ENCODE results near the gene TOLLIP. TPM values are rescaled to one million over a fixed set of nuclear protein-coding genes. Genes with fewer than 3 reads are reported as not detected.

TOLLIP gene
- total RNA-seq, 2 donors from 2014 or later = 46.0 to 46.3 TPM

DNA sequence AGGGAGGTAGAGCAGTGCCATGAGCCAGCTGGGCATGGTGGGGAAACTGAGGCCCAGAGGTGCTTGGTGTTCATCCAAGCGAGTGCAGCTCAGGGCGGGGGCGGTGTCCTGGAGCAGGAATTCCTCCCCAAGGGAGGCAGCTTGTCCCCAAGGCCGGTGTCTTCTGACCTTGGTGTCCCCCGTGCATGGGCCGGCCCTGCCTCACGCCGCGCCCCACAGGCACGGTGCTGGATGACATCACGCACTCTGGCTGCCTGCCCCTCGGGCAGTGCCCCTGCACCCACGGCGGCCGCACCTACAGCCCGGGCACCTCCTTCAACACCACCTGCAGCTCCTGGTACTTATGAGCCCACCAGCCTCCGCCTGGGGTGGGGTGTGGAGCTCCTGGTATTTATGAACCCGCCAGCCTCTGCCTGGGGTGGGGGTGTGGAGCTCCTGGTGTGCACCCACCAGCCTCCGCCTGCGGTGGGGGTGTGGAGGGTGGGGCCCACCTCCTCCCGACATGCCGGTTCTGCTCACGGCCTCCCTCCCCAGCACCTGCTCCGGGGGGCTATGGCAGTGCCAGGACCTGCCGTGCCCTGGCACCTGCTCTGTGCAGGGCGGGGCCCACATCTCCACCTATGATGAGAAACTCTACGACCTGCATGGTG, 79.8 kb downstream of the TOLLIP start:
- H3K9me3 ChIP-seq = no peaks in the 10 kb centered on the region
- H3K27me3 ChIP-seq (replicated peaks; ENCODE audit: insufficient read depth) = no peaks in the 10 kb centered on the region
- TF ChIP-seq, protein P1, sequence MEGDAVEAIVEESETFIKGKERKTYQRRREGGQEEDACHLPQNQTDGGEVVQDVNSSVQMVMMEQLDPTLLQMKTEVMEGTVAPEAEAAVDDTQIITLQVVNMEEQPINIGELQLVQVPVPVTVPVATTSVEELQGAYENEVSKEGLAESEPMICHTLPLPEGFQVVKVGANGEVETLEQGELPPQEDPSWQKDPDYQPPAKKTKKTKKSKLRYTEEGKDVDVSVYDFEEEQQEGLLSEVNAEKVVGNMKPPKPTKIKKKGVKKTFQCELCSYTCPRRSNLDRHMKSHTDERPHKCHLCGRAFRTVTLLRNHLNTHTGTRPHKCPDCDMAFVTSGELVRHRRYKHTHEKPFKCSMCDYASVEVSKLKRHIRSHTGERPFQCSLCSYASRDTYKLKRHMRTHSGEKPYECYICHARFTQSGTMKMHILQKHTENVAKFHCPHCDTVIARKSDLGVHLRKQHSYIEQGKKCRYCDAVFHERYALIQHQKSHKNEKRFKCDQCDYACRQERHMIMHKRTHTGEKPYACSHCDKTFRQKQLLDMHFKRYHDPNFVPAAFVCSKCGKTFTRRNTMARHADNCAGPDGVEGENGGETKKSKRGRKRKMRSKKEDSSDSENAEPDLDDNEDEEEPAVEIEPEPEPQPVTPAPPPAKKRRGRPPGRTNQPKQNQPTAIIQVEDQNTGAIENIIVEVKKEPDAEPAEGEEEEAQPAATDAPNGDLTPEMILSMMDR (IDR thresholded peaks at IDR 0.05) = no peak
- no peak overlapping the region for H3K4me3 ChIP-seq
- no peak overlapping the region for H3K27ac ChIP-seq
- H3K36me3 ChIP-seq = no peaks in the 10 kb centered on the region
- ATAC-seq (ENCODE audit: insufficient number of reproducible peaks, low FRiP score, low read depth) (no peak), DNase-seq (ENCODE audit: low spot score) (no peak)
- H3K4me1 ChIP-seq (ENCODE audit: control insufficient read depth in 1 of 2, low read depth in 2 of 2) = no peaks in the 10 kb centered on the region

DNA sequence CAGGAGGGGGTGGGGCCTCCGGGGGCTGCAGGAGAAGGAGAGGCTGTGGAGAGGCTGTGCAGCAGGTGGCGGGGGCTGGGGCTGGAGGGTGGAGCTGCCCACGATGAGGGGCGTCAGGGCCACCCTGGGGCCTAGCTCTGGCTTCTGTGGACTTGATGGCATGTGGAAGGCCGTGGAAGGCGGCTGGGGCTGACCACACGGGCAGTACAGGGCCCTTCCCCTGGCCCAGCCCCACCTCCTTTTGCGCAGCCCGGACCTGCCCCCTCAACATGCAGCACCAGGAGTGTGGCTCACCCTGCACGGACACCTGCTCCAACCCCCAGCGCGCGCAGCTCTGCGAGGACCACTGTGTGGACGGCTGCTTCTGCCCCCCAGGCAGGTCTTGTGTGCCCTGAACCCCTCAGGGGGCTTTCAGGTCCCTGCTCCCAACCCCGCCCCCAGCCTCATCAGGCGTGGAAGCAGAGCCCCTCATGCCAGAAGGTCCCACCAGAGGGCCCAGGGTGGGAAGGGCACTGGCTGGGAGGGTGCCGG, 80.4 kb downstream of the TOLLIP start:
- Histone ChIP-seq H3K27me3 (replicated peaks; ENCODE audit: insufficient read depth) (no peaks in the 10 kb centered on the region), H3K9me3 (no peaks in the 10 kb centered on the region), H3K4me3 (no peak overlapping the region), H3K4me1 (ENCODE audit: control insufficient read depth in 1 of 2, low read depth in 2 of 2) (no peaks in the 10 kb centered on the region), H3K36me3 (no peaks in the 10 kb centered on the region), H3K27ac (no peak overlapping the region)
- ATAC-seq (ENCODE audit: insufficient number of reproducible peaks, low FRiP score, low read depth) (no peak), DNase-seq (ENCODE audit: low spot score) (no peak)
- TF ChIP-seq, protein P1 (IDR thresholded peaks at IDR 0.05) = no peak

DNA sequence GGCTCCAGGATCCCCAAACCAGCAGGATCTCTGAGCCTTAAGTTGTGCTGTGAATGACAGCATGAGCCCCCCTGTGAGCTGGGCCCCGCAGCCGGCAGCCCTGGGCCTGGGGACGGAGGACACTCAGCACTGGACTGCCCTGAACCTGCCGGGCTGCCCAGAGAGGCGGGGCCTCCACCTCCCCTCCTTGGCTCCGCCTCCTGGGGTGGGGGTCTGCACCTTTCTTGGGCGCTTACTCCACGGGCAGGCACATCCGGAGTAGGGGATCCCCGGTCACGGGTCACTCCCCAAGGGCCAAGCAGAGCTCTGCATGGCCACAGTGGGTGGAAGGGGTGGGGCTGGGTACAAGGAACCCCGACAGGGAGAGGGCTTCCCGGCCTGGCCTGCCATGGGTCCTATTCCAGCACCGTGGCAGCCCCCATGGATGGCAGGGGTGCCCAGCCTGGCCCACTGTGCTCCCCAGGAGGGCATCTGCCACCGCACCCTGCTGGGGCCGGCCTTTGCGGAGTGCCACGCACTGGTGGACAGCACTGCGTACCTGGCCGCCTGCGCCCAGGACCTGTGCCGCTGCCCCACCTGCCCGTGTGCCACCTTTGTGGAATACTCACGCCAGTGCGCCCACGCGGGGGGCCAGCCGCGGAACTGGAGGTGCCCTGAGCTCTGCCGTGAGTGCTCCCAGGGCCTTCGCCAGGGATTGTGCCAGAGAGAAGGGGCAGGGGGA, 81.2 kb downstream of the TOLLIP start:
- no peak overlapping the region for H3K27ac ChIP-seq
- H3K9me3 ChIP-seq = no peaks in the 10 kb centered on the region
- ATAC-seq (ENCODE audit: insufficient number of reproducible peaks, low FRiP score, low read depth) = no peak
- DNase-seq (ENCODE audit: low spot score) = no peak
- H3K27me3 ChIP-seq (replicated peaks; ENCODE audit: insufficient read depth) = no peaks in the 10 kb centered on the region
- H3K4me3 ChIP-seq = no peak overlapping the region
- TF ChIP-seq, protein P1 (IDR thresholded peaks at IDR 0.05) = no peak
- no peaks in the 10 kb centered on the region for H3K36me3 ChIP-seq
- no peaks in the 10 kb centered on the region for H3K4me1 ChIP-seq (ENCODE audit: control insufficient read depth in 1 of 2, low read depth in 2 of 2)

DNA sequence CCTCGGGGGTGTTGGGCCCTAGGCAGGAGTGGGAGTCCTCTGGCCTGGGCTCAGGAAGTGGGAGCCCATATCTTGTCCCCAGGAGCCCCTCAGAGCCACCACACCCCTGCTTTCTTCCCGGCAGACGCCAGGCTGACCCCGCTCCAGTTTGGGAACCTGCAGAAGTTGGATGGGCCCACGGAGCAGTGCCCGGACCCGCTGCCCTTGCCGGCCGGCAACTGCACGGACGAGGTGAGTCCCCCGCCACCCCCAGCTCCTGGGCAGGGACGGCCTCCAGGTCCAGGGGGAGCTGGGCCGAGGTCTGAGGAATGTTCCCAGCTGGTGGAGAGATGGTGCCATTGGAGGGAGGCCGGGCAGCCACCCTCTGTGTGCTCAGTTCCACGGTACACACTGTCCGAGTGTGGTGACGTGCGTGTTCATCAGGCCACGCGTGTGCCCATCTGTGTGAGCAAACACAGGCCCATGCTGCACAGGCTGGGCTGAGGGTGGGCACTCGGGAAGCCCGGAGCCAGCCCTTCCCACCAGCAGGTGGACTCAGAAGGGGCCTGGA, 81.8 kb downstream of the TOLLIP start:
- TF ChIP-seq, protein P1 (IDR thresholded peaks at IDR 0.05) = no peak
- no peak overlapping the region for H3K27ac ChIP-seq
- H3K27me3 ChIP-seq (replicated peaks; ENCODE audit: insufficient read depth) = no peaks in the 10 kb centered on the region
- no peaks in the 10 kb centered on the region for H3K4me1 ChIP-seq (ENCODE audit: control insufficient read depth in 1 of 2, low read depth in 2 of 2)
- ATAC-seq (ENCODE audit: insufficient number of reproducible peaks, low FRiP score, low read depth) (no peak), DNase-seq (ENCODE audit: low spot score) (no peak)
- no peak overlapping the region for H3K4me3 ChIP-seq
- no peaks in the 10 kb centered on the region for H3K36me3 ChIP-seq
- H3K9me3 ChIP-seq = no peaks in the 10 kb centered on the region

DNA sequence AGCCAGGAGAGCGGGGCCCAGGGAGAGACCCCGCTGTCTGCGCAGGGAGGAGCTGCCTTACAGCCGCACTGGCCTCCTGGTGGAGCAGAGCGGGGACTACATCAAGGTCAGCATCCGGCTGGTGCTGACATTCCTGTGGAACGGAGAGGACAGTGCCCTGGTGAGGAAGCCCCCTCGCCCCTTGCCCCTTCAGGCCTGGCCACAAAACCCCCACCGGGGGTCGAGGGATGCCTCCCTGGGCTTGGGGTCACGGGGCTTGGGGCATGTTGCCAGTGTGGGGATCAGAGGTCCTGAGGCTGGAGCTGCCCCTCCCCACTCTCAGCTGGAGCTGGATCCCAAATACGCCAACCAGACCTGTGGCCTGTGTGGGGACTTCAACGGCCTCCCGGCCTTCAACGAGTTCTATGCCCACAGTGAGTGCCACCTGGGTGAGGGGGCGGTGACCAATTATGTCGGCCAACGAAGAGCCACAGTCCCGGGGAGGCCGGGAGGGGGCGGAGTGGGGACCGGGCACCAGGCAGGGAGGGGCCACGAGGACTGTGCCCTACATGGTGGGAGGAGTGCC, 82.4 kb downstream of the TOLLIP start:
- TF ChIP-seq, protein P1 (IDR thresholded peaks at IDR 0.05) = no peak
- Histone ChIP-seq H3K27me3 (replicated peaks; ENCODE audit: insufficient read depth) (no peaks in the 10 kb centered on the region), H3K4me3 (no peak overlapping the region), H3K4me1 (ENCODE audit: control insufficient read depth in 1 of 2, low read depth in 2 of 2) (no peaks in the 10 kb centered on the region), H3K9me3 (no peaks in the 10 kb centered on the region), H3K36me3 (no peaks in the 10 kb centered on the region), H3K27ac (no peak overlapping the region)
- DNase-seq (ENCODE audit: low spot score) (no peak), ATAC-seq (ENCODE audit: insufficient number of reproducible peaks, low FRiP score, low read depth) (no peak)
